A549 (cell line): ENCODE measurements around the gene MICOS13.

Experiments
- BHLHE40 ChIP-seq: IDR thresholded peaks from 2 replicates; pipeline ENCODE4 v1.6.1; 2012; ENCODE audit warnings: low read depth, low read length, inconsistent platforms
- CHD2 ChIP-seq: fragments of 150-350 bp; IDR thresholded peaks from 2 replicates; pipeline ENCODE4 v1.6.1; 2014; ENCODE audit warnings: low read length; ENCODE audit not compliant: partially characterized antibody
- CTCF ChIP-seq: fragments of >200 bp; sonication (Bioruptor Twin); formaldehyde crosslinking; IDR thresholded peaks from 3 replicates; pipeline ENCODE4 v1.5.1; 2016
- EHF ChIP-seq: fragments of 250-450 bp; sonication (Bioruptor Pico); IDR thresholded peaks from 2 replicates; pipeline ENCODE4 v1.5.0; 2020; ENCODE audit warnings: mild to moderate bottlenecking
- MAFK ChIP-seq: fragments of 450-650 bp; IDR thresholded peaks from 2 replicates; pipeline ENCODE4 v1.6.1; 2014; ENCODE audit not compliant: partially characterized antibody
- POLR2AphosphoS2 ChIP-seq: conservative IDR thresholded peaks from 2 replicates; pipeline ENCODE4 v1.6.1; 2012; ENCODE audit warnings: low read length, improper control_type of control experiment, inconsistent platforms

- no peak for TF ChIP-seq BHLHE40
- no peak for TF ChIP-seq CHD2
- no peak for TF ChIP-seq POLR2AphosphoS2
- peak; percentile 62 for TF ChIP-seq CTCF
- no peak for TF ChIP-seq MAFK
- no peak for TF ChIP-seq EHF (CRISPR knock-in tag)
These were observed 6.5 kb upstream of the MICOS13 start for GRCh38 chr19:5686647-5687359.
